IMR-90 (cell line): ENCODE data around the gene COX7A1. TPM values are rescaled to one million over a fixed set of nuclear protein-coding genes. Genes with fewer than 3 reads are reported as not detected.

Source experiments
- ATAC-seq: fragments of 200-7000 bp; cut with Tn5 transposase; 2 replicates; pipeline ENCODE4 v1.9.1; 2020; ENCODE audit warnings: low read depth, mild to moderate bottlenecking, moderate library complexity
- BruUV-seq: library from RNA; stranded (reverse); fragments of 400-500 nt; replicated peaks from 2 replicates; lab custom pipeline; 2021; lab: Mats Ljungman, UMichigan
- CTCF ChIA-PET: fragments of 300-600 bp; formaldehyde crosslinking; extraction: SDS; loops from one replicate; lab custom pipeline; 2021; ENCODE audit warnings: antibody characterized with exemption; lab: Yijun Ruan, JAX
- POLR2A ChIA-PET: fragments of 300-600 bp; sonication (Branson Sonifier 250); formaldehyde crosslinking; loops from one replicate; lab custom pipeline; 2022; ENCODE audit warnings: antibody characterized with exemption; ENCODE audit not compliant: unreplicated experiment; lab: Charles Lee
- DNase-seq: peaks from one replicate; pipeline ENCODE4 v3.0.0; 2013
- H2AFZ ChIP-seq: replicated peaks from 2 replicates; pipeline ENCODE3; 2013; ENCODE audit warnings: low read length, mild to moderate bottlenecking; ENCODE audit not compliant: poor library complexity
- H2AK5ac ChIP-seq: 2 replicates; pipeline ENCODE4 v1.6.1; 2013; ENCODE audit warnings: low read depth, low read length, inconsistent platforms
- H2AK9ac ChIP-seq: replicated peaks from 2 replicates; pipeline ENCODE3; 2013; ENCODE audit warnings: mild to moderate bottlenecking, low read depth, low read length, moderate library complexity; ENCODE audit not compliant: poor library complexity
- H2BK120ac ChIP-seq: 2 replicates; pipeline ENCODE4 v1.6.1; 2013; ENCODE audit warnings: low read depth, low read length, inconsistent platforms
- H2BK15ac ChIP-seq: 3 replicates; pipeline ENCODE4 v1.6.1; 2013; ENCODE audit warnings: low read depth, low read length, inconsistent platforms
- H2BK20ac ChIP-seq: 2 replicates; pipeline ENCODE4 v1.6.1; 2013; ENCODE audit warnings: low read depth, mild to moderate bottlenecking, inconsistent platforms, low read length, moderate library complexity
- H2BK5ac ChIP-seq: 2 replicates; pipeline ENCODE4 v1.6.1; 2013; ENCODE audit warnings: mild to moderate bottlenecking, low read depth, low read length, inconsistent platforms; ENCODE audit not compliant: poor library complexity, severe bottlenecking
- H3K14ac ChIP-seq: replicated peaks from 2 replicates; pipeline ENCODE4 v1.6.1; 2013; ENCODE audit warnings: low read depth, low read length, inconsistent platforms
- H3K18ac ChIP-seq: 2 replicates; pipeline ENCODE4 v1.6.1; 2013; ENCODE audit warnings: low read depth, low read length, control low read depth
- H3K23ac ChIP-seq: 2 replicates; pipeline ENCODE4 v1.6.1; 2013; ENCODE audit warnings: low read depth, low read length, inconsistent platforms
- H3K27ac ChIP-seq: 2 replicates; pipeline ENCODE4 v1.5.1; 2013; ENCODE audit warnings: mild to moderate bottlenecking, control low read depth, low read length; ENCODE audit not compliant: insufficient read depth
- H3K27me3 ChIP-seq: 2 replicates; pipeline ENCODE4 v1.6.1; 2013; ENCODE audit warnings: low read length; ENCODE audit not compliant: control insufficient read depth, insufficient read depth
- H3K36me3 ChIP-seq: 2 replicates; pipeline ENCODE4 v1.6.1; 2013; ENCODE audit warnings: low read length, mixed read lengths; ENCODE audit not compliant: control insufficient read depth, insufficient read depth
- H3K4ac ChIP-seq: 2 replicates; pipeline ENCODE4 v1.6.1; 2013; ENCODE audit warnings: low read depth, low read length, inconsistent platforms
- H3K4me1 ChIP-seq: 2 replicates; pipeline ENCODE4 v1.6.1; 2013; ENCODE audit warnings: low read length, mixed read lengths; ENCODE audit not compliant: control insufficient read depth, insufficient read depth
- H3K4me2 ChIP-seq: 2 replicates; pipeline ENCODE4 v1.6.1; 2013; ENCODE audit warnings: low read depth, mild to moderate bottlenecking, control low read depth, low read length, moderate library complexity
- H3K4me3 ChIP-seq: 2 replicates; pipeline ENCODE4 v1.5.1; 2013; ENCODE audit warnings: low read depth, mild to moderate bottlenecking, control low read depth, low read length, moderate library complexity; ENCODE audit not compliant: insufficient read depth
- H3K56ac ChIP-seq: 2 replicates; pipeline ENCODE4 v1.6.1; 2013; ENCODE audit warnings: low read length, inconsistent platforms; ENCODE audit not compliant: insufficient read depth; ENCODE audit errors: extremely low read depth
- H3K79me1 ChIP-seq, 2 experiments: 2 replicates each; pipeline ENCODE4 v1.6.1; 2013; ENCODE audit warnings: low read length in 2 of 2, inconsistent platforms in 1 of 2, low read depth in 1 of 2
- H3K9ac ChIP-seq: 2 replicates; pipeline ENCODE4 v1.6.1; 2013; ENCODE audit warnings: low read depth, low read length, control low read depth
- H3K9me1 ChIP-seq: 2 replicates; pipeline ENCODE4 v1.6.1; 2013; ENCODE audit warnings: low read length, inconsistent platforms; ENCODE audit not compliant: insufficient read depth
- H3K9me3 ChIP-seq: 2 replicates; pipeline ENCODE4 v1.6.1; 2013; ENCODE audit warnings: low read length; ENCODE audit not compliant: control insufficient read depth, insufficient read depth
- H4K20me1 ChIP-seq: 2 replicates; pipeline ENCODE4 v1.6.1; 2013; ENCODE audit warnings: low read length, inconsistent platforms; ENCODE audit not compliant: insufficient read depth
- H4K5ac ChIP-seq: 2 replicates; pipeline ENCODE4 v1.6.1; 2013; ENCODE audit warnings: mild to moderate bottlenecking, low read depth, low read length, control low read depth
- H4K8ac ChIP-seq, 2 experiments: 2 replicates each; pipeline ENCODE4 v1.6.1; 2013; ENCODE audit warnings: low read depth in 2 of 2, low read length in 2 of 2, control low read depth in 1 of 2, inconsistent platforms in 1 of 2
- H4K91ac ChIP-seq: 2 replicates; pipeline ENCODE4 v1.6.1; 2013; ENCODE audit warnings: low read depth, low read length, inconsistent platforms; ENCODE audit not compliant: insufficient read depth
- BHLHE40 ChIP-seq: fragments of 150-350 bp; IDR thresholded peaks from 2 replicates; pipeline ENCODE4 v1.6.1; 2016; ENCODE audit warnings: mild to moderate bottlenecking, low read depth, low read length
- CEBPB ChIP-seq: IDR thresholded peaks from 2 replicates; pipeline ENCODE4 v1.6.1; 2012; ENCODE audit warnings: low read depth, low read length, improper control_type of control experiment
- FOS ChIP-seq: fragments of 150-350 bp; IDR thresholded peaks from 2 replicates; pipeline ENCODE4 v1.6.1; 2016; ENCODE audit warnings: low read depth, low read length
- MAFK ChIP-seq: IDR thresholded peaks from 2 replicates; pipeline ENCODE4 v1.6.1; 2012; ENCODE audit warnings: low read depth, low read length, improper control_type of control experiment
- MAZ ChIP-seq: IDR thresholded peaks from 2 replicates; pipeline ENCODE4 v1.6.1; 2012; ENCODE audit warnings: low read depth, mild to moderate bottlenecking, low read length, improper control_type of control experiment, moderate library complexity, borderline replicate concordance
- MXI1 ChIP-seq: IDR thresholded peaks from 2 replicates; pipeline ENCODE4 v1.6.1; 2012; ENCODE audit warnings: low read depth, mild to moderate bottlenecking, low read length, moderate library complexity, borderline replicate concordance
- NFE2L2 ChIP-seq: fragments of 150-350 bp; IDR thresholded peaks from 2 replicates; pipeline ENCODE4 v1.6.1; 2016; ENCODE audit warnings: low read depth, mild to moderate bottlenecking, low read length
- POLR2A ChIP-seq: IDR thresholded peaks from 2 replicates; pipeline ENCODE4 v1.6.1; 2012; ENCODE audit warnings: mild to moderate bottlenecking, low read depth, low read length
- RAD21 ChIP-seq: IDR thresholded peaks from 2 replicates; pipeline ENCODE4 v1.6.1; 2012; ENCODE audit warnings: low read length, improper control_type of control experiment
- SMC3 ChIP-seq: fragments of 150-350 bp; IDR thresholded peaks from 2 replicates; pipeline ENCODE4 v1.6.1; 2016; ENCODE audit warnings: low read depth, mild to moderate bottlenecking, antibody characterized with exemption, low read length, moderate library complexity
- WGBS, 2 experiments: methylation state at CpG; one replicate each; pipeline versions ENCODE4 v1.1.5 to v1.1.7; 2013; ENCODE audit warnings: missing lambda C conversion rate in 2 of 2; ENCODE audit not compliant: insufficient read length in 1 of 2; ENCODE audit errors: extremely low coverage in 2 of 2; 5-methylcytosine and 5-hydroxymethylcytosine counted together
- dilution Hi-C: fragments of 300-500 bp; cut with HindIII; formaldehyde crosslinking; loops from one replicate; pipeline ENCODE4 v1.14.3; 2018; ENCODE audit warnings: low sequenced_read_pairs; ENCODE audit not compliant: unreplicated experiment
- in situ Hi-C: fragments of 300-500 bp; cut with MboI; formaldehyde crosslinking; loops from 3 replicates; pipeline ENCODE4 v1.14.3; 2019; ENCODE audit warnings: low sequenced_read_pairs, inconsistent platforms, mixed read lengths
- intact Hi-C: fragments of 100-400 bp; cut with micrococcal nuclease; formaldehyde crosslinking; loops from 2 replicates; pipeline ENCODE4 v1.10.0; 2022
- polyA plus RNA-seq, 3 experiments: library from polyadenylated mRNA; depleted of rRNA; stranded (reverse); fragments of >200 nt; gene quantifications; 2 replicates each; pipeline ENCODE4 v1.2.3, GENCODE V29; 2012; ENCODE audit warnings: low replicate concordance in 1 of 3
- total RNA-seq: library from RNA; depleted of rRNA; stranded (reverse); fragments of >200 nt; gene quantifications from 2 replicates; pipeline ENCODE4 v1.2.3, GENCODE V29; 2012
- TF ChIP-seq, protein P1 (sequence below): fragments of 150-350 bp; IDR thresholded peaks from 2 replicates; pipeline ENCODE4 v1.6.1; 2016; ENCODE audit warnings: low read depth, mild to moderate bottlenecking, low read length, moderate library complexity, borderline replicate concordance
- TF ChIP-seq, protein P2 (sequence below): fragments of 150-350 bp; IDR thresholded peaks from 2 replicates; pipeline ENCODE4 v1.6.1; 2017; ENCODE audit warnings: mild to moderate bottlenecking, antibody characterized with exemption, low read length, low read depth
- TF ChIP-seq, protein P3 (sequence below): conservative IDR thresholded peaks from 2 replicates; pipeline ENCODE4 v1.5.1; 2012; ENCODE audit warnings: mild to moderate bottlenecking, low read depth, low read length, improper control_type of control experiment

Gene COX7A1
- total and polyA plus RNA-seq, 2 of the 4 experiments (the other 2 are of a cell fraction), result 0.54 to 6.9 TPM

DNA sequence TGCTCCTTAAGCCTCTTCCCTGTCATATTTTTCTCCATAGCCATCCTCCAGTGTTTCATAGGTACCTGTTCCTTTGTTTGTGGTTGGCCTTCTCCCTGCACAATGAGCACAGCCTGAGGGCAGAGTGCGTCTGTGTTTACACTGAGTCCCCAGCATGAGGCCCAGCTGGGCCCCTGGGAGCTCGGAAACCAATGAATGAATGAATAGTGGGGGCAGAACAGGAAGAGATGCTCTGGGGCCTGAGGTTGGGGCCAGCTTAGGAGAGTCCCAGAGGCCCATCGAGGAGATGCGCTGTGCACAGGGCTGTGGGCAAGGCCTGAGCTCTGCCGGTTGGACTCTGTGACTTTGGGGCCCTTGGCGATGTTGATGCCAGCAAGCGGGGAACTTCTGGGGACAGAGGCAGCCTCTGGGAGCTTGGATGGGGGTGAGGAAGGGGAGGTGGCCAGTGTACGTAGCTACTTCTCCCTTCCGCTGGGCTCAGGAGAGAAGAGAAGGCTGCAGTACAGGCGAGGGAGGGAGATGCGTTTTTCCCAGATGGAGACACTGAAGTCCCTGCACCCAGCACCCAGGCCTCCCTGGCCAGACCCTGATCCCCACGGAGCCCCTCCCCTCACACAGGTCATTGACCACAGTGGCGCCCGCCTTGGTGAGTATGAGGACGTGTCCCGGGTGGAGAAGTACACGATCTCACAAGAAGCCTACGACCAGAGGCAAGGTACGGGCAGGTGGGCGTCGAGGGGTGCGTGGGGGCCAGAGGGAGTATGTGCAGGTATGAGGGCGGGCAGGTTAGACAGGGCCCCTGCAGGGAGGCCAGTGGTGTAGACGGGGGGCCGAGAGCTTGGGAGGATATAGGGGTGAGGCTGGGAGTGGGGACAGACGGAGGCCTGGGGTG, 31.9 kb downstream of the COX7A1 start:
- H4K20me1 ChIP-seq, result peaks cover 14% of the 10 kb centered on the region
- no peak overlapping the region for H2AK9ac ChIP-seq
- peaks cover 4% of the 10 kb centered on the region for H3K4me1 ChIP-seq
- H3K36me3 ChIP-seq, result peaks cover 39% of the 10 kb centered on the region
- H2AK5ac ChIP-seq, result no peak overlapping the region
- TF ChIP-seq, protein P1, sequence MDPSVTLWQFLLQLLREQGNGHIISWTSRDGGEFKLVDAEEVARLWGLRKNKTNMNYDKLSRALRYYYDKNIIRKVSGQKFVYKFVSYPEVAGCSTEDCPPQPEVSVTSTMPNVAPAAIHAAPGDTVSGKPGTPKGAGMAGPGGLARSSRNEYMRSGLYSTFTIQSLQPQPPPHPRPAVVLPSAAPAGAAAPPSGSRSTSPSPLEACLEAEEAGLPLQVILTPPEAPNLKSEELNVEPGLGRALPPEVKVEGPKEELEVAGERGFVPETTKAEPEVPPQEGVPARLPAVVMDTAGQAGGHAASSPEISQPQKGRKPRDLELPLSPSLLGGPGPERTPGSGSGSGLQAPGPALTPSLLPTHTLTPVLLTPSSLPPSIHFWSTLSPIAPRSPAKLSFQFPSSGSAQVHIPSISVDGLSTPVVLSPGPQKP, result no peak
- TF ChIP-seq FOS, result no peak
- no peak for TF ChIP-seq MXI1
- TF ChIP-seq, protein P2, sequence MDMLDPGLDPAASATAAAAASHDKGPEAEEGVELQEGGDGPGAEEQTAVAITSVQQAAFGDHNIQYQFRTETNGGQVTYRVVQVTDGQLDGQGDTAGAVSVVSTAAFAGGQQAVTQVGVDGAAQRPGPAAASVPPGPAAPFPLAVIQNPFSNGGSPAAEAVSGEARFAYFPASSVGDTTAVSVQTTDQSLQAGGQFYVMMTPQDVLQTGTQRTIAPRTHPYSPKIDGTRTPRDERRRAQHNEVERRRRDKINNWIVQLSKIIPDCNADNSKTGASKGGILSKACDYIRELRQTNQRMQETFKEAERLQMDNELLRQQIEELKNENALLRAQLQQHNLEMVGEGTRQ, result no peak
- no peak for TF ChIP-seq CEBPB
- no peak for TF ChIP-seq RAD21
- TF ChIP-seq SMC3, result no peak
- no peak for TF ChIP-seq POLR2A
- no peak for TF ChIP-seq BHLHE40
- no peak for TF ChIP-seq MAZ
- TF ChIP-seq, protein P3, sequence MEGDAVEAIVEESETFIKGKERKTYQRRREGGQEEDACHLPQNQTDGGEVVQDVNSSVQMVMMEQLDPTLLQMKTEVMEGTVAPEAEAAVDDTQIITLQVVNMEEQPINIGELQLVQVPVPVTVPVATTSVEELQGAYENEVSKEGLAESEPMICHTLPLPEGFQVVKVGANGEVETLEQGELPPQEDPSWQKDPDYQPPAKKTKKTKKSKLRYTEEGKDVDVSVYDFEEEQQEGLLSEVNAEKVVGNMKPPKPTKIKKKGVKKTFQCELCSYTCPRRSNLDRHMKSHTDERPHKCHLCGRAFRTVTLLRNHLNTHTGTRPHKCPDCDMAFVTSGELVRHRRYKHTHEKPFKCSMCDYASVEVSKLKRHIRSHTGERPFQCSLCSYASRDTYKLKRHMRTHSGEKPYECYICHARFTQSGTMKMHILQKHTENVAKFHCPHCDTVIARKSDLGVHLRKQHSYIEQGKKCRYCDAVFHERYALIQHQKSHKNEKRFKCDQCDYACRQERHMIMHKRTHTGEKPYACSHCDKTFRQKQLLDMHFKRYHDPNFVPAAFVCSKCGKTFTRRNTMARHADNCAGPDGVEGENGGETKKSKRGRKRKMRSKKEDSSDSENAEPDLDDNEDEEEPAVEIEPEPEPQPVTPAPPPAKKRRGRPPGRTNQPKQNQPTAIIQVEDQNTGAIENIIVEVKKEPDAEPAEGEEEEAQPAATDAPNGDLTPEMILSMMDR, result no peak
- no peak for TF ChIP-seq NFE2L2
- no peak for TF ChIP-seq MAFK
- no peak overlapping the region for H2BK120ac ChIP-seq
- WGBS, 2 experiments, result 97% methylated on average over 5 of the region's 26 CpGs; no CpG with 5 or more reads in 1 of the 2 experiments
- no peak overlapping the region for H2BK15ac ChIP-seq
- no peak for ATAC-seq
- no peak overlapping the region for H3K4ac ChIP-seq
- ChIA-PET POLR2A (no interaction called here), CTCF (no interaction called here)
- H3K27me3 ChIP-seq, result no peaks in the 10 kb centered on the region
- peaks cover 12 to 46% of the 10 kb centered on the region in 2 experiments for H3K79me1 ChIP-seq
- H3K9ac ChIP-seq, result no peak overlapping the region
- no peak overlapping the region for H3K23ac ChIP-seq
- dilution Hi-C loops, result no loop called here
- intact Hi-C loops, result no loop called here
- H3K4me3 ChIP-seq, result no peak overlapping the region
- no peak overlapping the region for H2BK20ac ChIP-seq
- no peak overlapping the region for H3K18ac ChIP-seq
- no peak overlapping the region for H3K56ac ChIP-seq
- H2BK5ac ChIP-seq, result no peak overlapping the region
- 0 out of 2 replicates have a peak, but pooled peaks cover 6% of the 10 kb centered on the region for H3K9me1 ChIP-seq
- H4K8ac ChIP-seq, result no peak overlapping the region
- H3K14ac ChIP-seq, result no peak overlapping the region
- no peak for DNase-seq
- no peak overlapping the region for H4K5ac ChIP-seq
- BruUV-seq, result no TSS peak
- H3K4me2 ChIP-seq, result no peak overlapping the region
- H4K91ac ChIP-seq, result no peak overlapping the region
- H3K9me3 ChIP-seq, result no peaks in the 10 kb centered on the region
- no peak overlapping the region for H2AFZ ChIP-seq
- H3K27ac ChIP-seq, result no peak overlapping the region
- in situ Hi-C loops, result no loop called here
